Vagina (tissue), 2 donors: Measurements from ENCODE around the gene OR5B12.

Experiments used
- CTCF ChIP-seq, 3 experiments: fragments of 450-650 bp in 2 of 3; fragments of 200-600 bp in 1 of 3; sonication (generic) in 1 of 3; IDR thresholded peaks; one replicate each; pipeline ENCODE4 v1.5.1; 2017 to 2019; ENCODE audit warnings: antibody characterized with exemption in 3 of 3, mild to moderate bottlenecking in 2 of 3, moderate library complexity in 2 of 3
- POLR2AphosphoS5 ChIP-seq, 2 donors: sonication (generic); formaldehyde crosslinking; IDR thresholded peaks; one replicate each; pipeline ENCODE4 v1.9.0; 2017; ENCODE audit warnings: antibody characterized with exemption in 2 of 2, mild to moderate bottlenecking in 2 of 2, low read depth in 1 of 2; ENCODE audit not compliant: insufficient read depth in 1 of 2

GRCh38 chr11:58394195-58394594 lies 47.8 kb downstream of the OR5B12 start:
- no peak for TF ChIP-seq CTCF (IDR thresholded peaks at IDR 0.05)
- no peak for TF ChIP-seq POLR2AphosphoS5 (IDR thresholded peaks at IDR 0.05; ENCODE audit: insufficient read depth in 1 of 2, low read depth in 1 of 2)
